Measurements from ENCODE around the gene RB1. TPM values are rescaled to one million over a fixed set of nuclear protein-coding genes. Genes with fewer than 3 reads are reported as not detected.

Gene RB1
- total and polyA plus RNA-seq, 9 of the 15 experiments (the other 6 are each of a cell fraction or from before 2014, with no cell fraction given) = 5.0 to 23.8 (median 17.9) TPM

DNA sequence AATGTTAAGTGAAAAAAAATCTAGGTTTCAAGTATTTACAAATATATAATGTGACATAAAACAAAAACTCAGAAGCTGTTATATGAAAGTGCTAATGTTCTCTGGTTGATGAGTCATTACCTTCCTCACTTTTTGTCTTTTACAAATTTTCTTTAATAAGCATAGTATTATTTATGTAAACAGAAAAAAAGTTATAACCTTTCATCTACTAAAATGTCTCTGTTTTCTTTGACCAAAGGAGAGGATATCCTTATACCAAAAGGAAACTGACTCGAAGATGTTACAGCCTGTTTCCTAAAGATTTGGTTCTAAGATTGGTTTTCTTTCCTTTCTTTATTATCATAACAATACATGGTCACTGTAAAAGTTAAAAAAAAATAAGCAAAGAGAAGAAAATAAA lies 191.3 kb downstream of the RB1 start:
- 9% methylated on average over 1 of the region's 1 CpG for WGBS (ENCODE audit: insufficient coverage, low coverage, missing lambda C conversion rate)
- no peaks in the 10 kb centered on the region for H3K9me1 ChIP-seq (ENCODE audit: control insufficient read depth, insufficient read depth, low read length)
- DNase-seq (ENCODE audit: extremely low read depth in 1 of 4, low spot score in 3 of 4) (no peak), ATAC-seq (no peak), FAIRE-seq (no peak)
- no peak overlapping the region for H3K4me2 ChIP-seq (ENCODE audit: insufficient read depth, low read length)
- H3K36me3 ChIP-seq (ENCODE audit: control insufficient read depth, insufficient read depth, low read length) = no peaks in the 10 kb centered on the region
- no peak overlapping the region for H3K27ac ChIP-seq (ENCODE audit: extremely low read depth, low read depth, low read length)
- in situ Hi-C loops (cut with MboI) (no loop called here), intact Hi-C loops (cut with micrococcal nuclease) (no loop called here)
- H3K4me3 ChIP-seq = no peak overlapping the region
- TF ChIP-seq ZNF75A (CRISPR knock-in tag; IDR thresholded peaks at IDR 0.05) (no peak), ZNF133 (CRISPR knock-in tag; IDR thresholded peaks at IDR 0.05) (no peak), RBM34 (IDR thresholded peaks at IDR 0.05; ENCODE audit: borderline replicate concordance, insufficient read depth, low read length) (no peak), TAF1 (IDR thresholded peaks at IDR 0.05; ENCODE audit: control insufficient read depth, extremely low read depth, insufficient read depth, low read length, severe bottlenecking) (no peak)
- TF ChIP-seq, protein P1, sequence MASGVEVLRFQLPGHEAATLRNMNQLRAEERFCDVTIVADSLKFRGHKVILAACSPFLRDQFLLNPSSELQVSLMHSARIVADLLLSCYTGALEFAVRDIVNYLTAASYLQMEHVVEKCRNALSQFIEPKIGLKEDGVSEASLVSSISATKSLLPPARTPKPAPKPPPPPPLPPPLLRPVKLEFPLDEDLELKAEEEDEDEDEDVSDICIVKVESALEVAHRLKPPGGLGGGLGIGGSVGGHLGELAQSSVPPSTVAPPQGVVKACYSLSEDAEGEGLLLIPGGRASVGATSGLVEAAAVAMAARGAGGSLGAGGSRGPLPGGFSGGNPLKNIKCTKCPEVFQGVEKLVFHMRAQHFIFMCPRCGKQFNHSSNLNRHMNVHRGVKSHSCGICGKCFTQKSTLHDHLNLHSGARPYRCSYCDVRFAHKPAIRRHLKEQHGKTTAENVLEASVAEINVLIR (CRISPR knock-in tag; IDR thresholded peaks at IDR 0.05) = no peak
- no peak overlapping the region for H3K9ac ChIP-seq (ENCODE audit: insufficient read depth in 1 of 2, low read depth in 2 of 2, low read length in 2 of 2)
- no TSS peak for BruUV-seq (replicated peaks)
- ChIA-PET CTCF (ENCODE audit: low intra/inter-chr PET ratio) (no interaction called here), POLR2A (no interaction called here)
- no peaks in the 10 kb centered on the region for H3K79me2 ChIP-seq (ENCODE audit: control insufficient read depth, insufficient read depth, low read length)
- no peaks in the 10 kb centered on the region for H3K27me3 ChIP-seq (ENCODE audit: control insufficient read depth in 2 of 2, insufficient read depth in 2 of 2, low read length in 2 of 2)
- H4K20me1 ChIP-seq (replicated peaks; ENCODE audit: control insufficient read depth, insufficient read depth, low read length) = no peaks in the 10 kb centered on the region
- H3K9me3 ChIP-seq (replicated peaks; ENCODE audit: control insufficient read depth, insufficient read depth, low read depth, low read length) = no peaks in the 10 kb centered on the region
- H3K4me1 ChIP-seq (replicated peaks in 1 of 2; ENCODE audit: control insufficient read depth in 2 of 2, insufficient read depth in 2 of 2, low read length in 2 of 2) = peaks cover 0 to 6% of the 10 kb centered on the region in 2 experiments; a peak in 2 of 5 replicates
- H2AFZ ChIP-seq (ENCODE audit: low read depth, low read length) = no peak overlapping the region

Data from K562 (cell line).